Measurements from ENCODE around the gene RPS23. TPM values are rescaled to one million over a fixed set of nuclear protein-coding genes. Genes with fewer than 3 reads are reported as not detected.

The RPS23 gene
- total RNA-seq, 1 experiment from 2014 or later: 2,437 TPM

GRCh38 chr5:82244854-82245635, 33.1 kb downstream of the RPS23 start:
- DNase-seq (ENCODE audit: low read depth): no peak

GRCh38 chr5:82244151-82244550, 34.0 kb downstream of the RPS23 start:
- DNase-seq (ENCODE audit: low read depth): no peak

- DNase-seq (ENCODE audit: low read depth): no peak
Measured at GRCh38 chr5:82234885-82235284, 43.3 kb downstream of the RPS23 start.

GRCh38 chr5:82225525-82226172, 52.5 kb downstream of the RPS23 start:
- DNase-seq (ENCODE audit: low read depth): peak; percentile 55

Small RNAs within 50 kb of the gene (small RNA-seq; reads per million reads assigned to genes)
- gene AC010598.1: not detected
